Suprapubic skin (tissue), 4 donors: ENCODE measurements around the gene UXS1. TPM values are rescaled to one million over a fixed set of nuclear protein-coding genes. Genes with fewer than 3 reads are reported as not detected.

ENCODE experiments used
- DNase-seq, 2 donors: peaks; one replicate each; pipeline ENCODE4 v3.0.0-alpha.2; 2019; ENCODE audit warnings: low spot score in 2 of 2
- H3K27ac ChIP-seq: fragments of 200-600 bp; sonication (generic); one replicate; pipeline ENCODE4 v1.5.1; 2019
- H3K27me3 ChIP-seq: fragments of 200-600 bp; sonication (generic); one replicate; pipeline ENCODE4 v1.5.1; 2019
- H3K36me3 ChIP-seq: fragments of 200-600 bp; sonication (generic); one replicate; pipeline ENCODE4 v1.5.1; 2019
- H3K4me1 ChIP-seq: fragments of 200-600 bp; sonication (generic); one replicate; pipeline ENCODE4 v1.5.1; 2019
- H3K4me3 ChIP-seq: fragments of 200-600 bp; sonication (generic); one replicate; pipeline ENCODE4 v1.5.1; 2019; ENCODE audit warnings: mild to moderate bottlenecking
- H3K9me3 ChIP-seq: fragments of 200-600 bp; sonication (generic); one replicate; pipeline ENCODE4 v1.5.1; 2019
- EP300 ChIP-seq: sonication (generic); formaldehyde crosslinking; IDR thresholded peaks from one replicate; pipeline ENCODE4 v1.6.1; 2017; ENCODE audit warnings: antibody characterized with exemption
- POLR2A ChIP-seq, 2 donors: fragments of 450-650 bp; IDR thresholded peaks; one replicate each; pipeline ENCODE4 v1.6.1; 2017; ENCODE audit warnings: antibody characterized with exemption in 2 of 2, mild to moderate bottlenecking in 2 of 2, moderate library complexity in 2 of 2
- POLR2AphosphoS5 ChIP-seq, 3 donors: sonication (generic); formaldehyde crosslinking; IDR thresholded peaks; one replicate each; pipeline ENCODE4 v1.6.1; 2017; ENCODE audit warnings: antibody characterized with exemption in 3 of 3
- WGBS: methylation state at CpG from one replicate; pipeline ENCODE4 v1.1.5; 2018; 5-methylcytosine and 5-hydroxymethylcytosine counted together
- total RNA-seq, 4 donors: library from RNA; depleted of rRNA; stranded (reverse); fragments of >200 nt; gene quantifications; one replicate each; pipeline ENCODE4 v1.1.0, GENCODE V29; 2016
- TF ChIP-seq, protein P1 (sequence below), 2 donors: fragments of 200-600 bp in 1 of 2; fragments of 450-650 bp in 1 of 2; sonication (generic) in 1 of 2; IDR thresholded peaks; one replicate each; pipeline ENCODE4 v1.5.1; 2016 to 2019; ENCODE audit warnings: antibody characterized with exemption in 2 of 2, mild to moderate bottlenecking in 1 of 2, moderate library complexity in 1 of 2

UXS1 gene
- total RNA-seq, 4 donors from 2014 or later = 24.6 to 73.3 (median 58.7) TPM

GRCh38 chr2:106144621-106145331 lies 49.3 kb downstream of the UXS1 start:
- Histone ChIP-seq H3K36me3 (peaks cover 8% of the 10 kb centered on the region), H3K27me3 (no peaks in the 10 kb centered on the region), H3K27ac (no peak overlapping the region), H3K4me3 (no peak overlapping the region), H3K4me1 (no peaks in the 10 kb centered on the region), H3K9me3 (no peaks in the 10 kb centered on the region)
- no peak for DNase-seq
- no peak for TF ChIP-seq POLR2A (IDR thresholded peaks at IDR 0.05)
- TF ChIP-seq, protein P1, sequence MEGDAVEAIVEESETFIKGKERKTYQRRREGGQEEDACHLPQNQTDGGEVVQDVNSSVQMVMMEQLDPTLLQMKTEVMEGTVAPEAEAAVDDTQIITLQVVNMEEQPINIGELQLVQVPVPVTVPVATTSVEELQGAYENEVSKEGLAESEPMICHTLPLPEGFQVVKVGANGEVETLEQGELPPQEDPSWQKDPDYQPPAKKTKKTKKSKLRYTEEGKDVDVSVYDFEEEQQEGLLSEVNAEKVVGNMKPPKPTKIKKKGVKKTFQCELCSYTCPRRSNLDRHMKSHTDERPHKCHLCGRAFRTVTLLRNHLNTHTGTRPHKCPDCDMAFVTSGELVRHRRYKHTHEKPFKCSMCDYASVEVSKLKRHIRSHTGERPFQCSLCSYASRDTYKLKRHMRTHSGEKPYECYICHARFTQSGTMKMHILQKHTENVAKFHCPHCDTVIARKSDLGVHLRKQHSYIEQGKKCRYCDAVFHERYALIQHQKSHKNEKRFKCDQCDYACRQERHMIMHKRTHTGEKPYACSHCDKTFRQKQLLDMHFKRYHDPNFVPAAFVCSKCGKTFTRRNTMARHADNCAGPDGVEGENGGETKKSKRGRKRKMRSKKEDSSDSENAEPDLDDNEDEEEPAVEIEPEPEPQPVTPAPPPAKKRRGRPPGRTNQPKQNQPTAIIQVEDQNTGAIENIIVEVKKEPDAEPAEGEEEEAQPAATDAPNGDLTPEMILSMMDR (IDR thresholded peaks at IDR 0.05) = no peak
- TF ChIP-seq POLR2AphosphoS5 (IDR thresholded peaks at IDR 0.05) = no peak
- TF ChIP-seq EP300 = no peak
- WGBS = 90% methylated on average over 21 of the region's 21 CpGs

DNA sequence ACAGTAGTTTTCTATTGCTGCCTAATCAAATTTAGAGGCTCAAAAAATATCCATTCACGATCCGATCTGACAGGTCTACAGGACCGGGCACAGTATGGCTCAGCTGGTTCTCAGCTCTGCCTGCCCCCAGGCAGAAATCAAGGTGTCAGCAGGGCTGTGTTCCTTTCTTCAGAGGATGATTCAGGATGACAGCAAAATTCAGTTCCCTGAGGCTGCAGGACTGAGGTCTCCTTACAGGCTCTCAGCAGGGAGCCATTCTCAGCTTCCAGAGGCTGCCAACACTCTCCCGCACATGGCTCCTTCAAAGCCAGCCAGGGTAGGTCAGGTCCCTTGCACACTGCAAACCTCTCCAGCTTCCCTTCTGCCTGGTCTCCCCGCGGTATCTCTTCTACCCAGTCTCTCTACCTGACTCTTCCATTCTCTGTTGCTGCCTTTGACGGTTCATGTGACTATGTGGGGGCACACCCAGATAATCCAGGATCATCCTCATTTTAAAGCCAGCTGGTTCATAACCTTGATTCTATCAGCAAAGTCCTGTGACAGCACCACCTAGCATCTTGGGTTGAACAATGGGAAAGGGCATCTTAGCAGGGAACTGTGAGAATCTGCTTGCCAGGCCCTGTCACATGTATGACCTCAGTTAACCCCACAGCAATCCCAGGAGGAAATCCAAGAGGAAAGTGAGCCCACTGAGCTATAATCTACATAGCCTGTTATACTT lies 50.4 kb downstream of the UXS1 start:
- H3K4me1 ChIP-seq = no peaks in the 10 kb centered on the region
- DNase-seq = no peak
- 94% methylated on average over 7 of the region's 7 CpGs for WGBS
- H3K27ac ChIP-seq = no peak overlapping the region
- peaks cover 4% of the 10 kb centered on the region for H3K36me3 ChIP-seq
- H3K4me3 ChIP-seq = no peak overlapping the region
- TF ChIP-seq POLR2AphosphoS5 (IDR thresholded peaks at IDR 0.05) (no peak), POLR2A (IDR thresholded peaks at IDR 0.05) (no peak), EP300 (no peak)
- TF ChIP-seq, protein P1 (IDR thresholded peaks at IDR 0.05) = no peak
- H3K27me3 ChIP-seq = no peaks in the 10 kb centered on the region
- H3K9me3 ChIP-seq = no peaks in the 10 kb centered on the region

GRCh38 chr2:106142683-106143082 lies 51.4 kb downstream of the UXS1 start:
- no peak overlapping the region for H3K4me3 ChIP-seq
- no peaks in the 10 kb centered on the region for H3K4me1 ChIP-seq
- no peaks in the 10 kb centered on the region for H3K27me3 ChIP-seq
- H3K36me3 ChIP-seq = peaks cover 4% of the 10 kb centered on the region
- DNase-seq = no peak
- H3K9me3 ChIP-seq = no peaks in the 10 kb centered on the region
- no peak overlapping the region for H3K27ac ChIP-seq
- TF ChIP-seq, protein P1 (IDR thresholded peaks at IDR 0.05) = no peak
- TF ChIP-seq POLR2A (IDR thresholded peaks at IDR 0.05) (no peak), EP300 (no peak), POLR2AphosphoS5 (IDR thresholded peaks at IDR 0.05) (no peak)
- 78% methylated on average over 3 of the region's 3 CpGs for WGBS

DNA sequence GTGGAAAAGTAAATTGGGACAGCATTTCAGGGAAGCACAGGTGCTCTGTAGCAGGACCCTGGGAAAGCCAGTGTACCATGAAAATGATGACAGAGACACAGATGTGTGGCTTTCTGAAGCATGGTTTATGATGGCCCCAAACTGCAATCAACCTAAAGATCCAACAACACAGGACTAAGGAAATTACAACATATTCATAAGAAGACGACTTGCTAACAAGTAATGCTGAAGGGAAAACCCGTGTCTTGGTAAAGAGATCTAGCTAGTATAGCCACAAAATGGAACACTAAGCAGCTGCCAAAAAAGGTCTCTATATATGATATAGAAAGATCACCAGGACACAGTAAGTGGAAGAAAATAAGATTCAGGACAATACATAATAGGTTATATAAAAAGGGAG lies 53.2 kb downstream of the UXS1 start:
- Histone ChIP-seq H3K4me3 (no peak overlapping the region), H3K9me3 (no peaks in the 10 kb centered on the region), H3K36me3 (peaks cover 4% of the 10 kb centered on the region), H3K4me1 (no peaks in the 10 kb centered on the region), H3K27ac (no peak overlapping the region), H3K27me3 (no peaks in the 10 kb centered on the region)
- WGBS = 68% methylated on average over 2 of the region's 2 CpGs
- no peak for TF ChIP-seq POLR2A (IDR thresholded peaks at IDR 0.05)
- no peak for TF ChIP-seq POLR2AphosphoS5 (IDR thresholded peaks at IDR 0.05)
- TF ChIP-seq, protein P1 (IDR thresholded peaks at IDR 0.05) = no peak
- no peak for TF ChIP-seq EP300
- DNase-seq = no peak

DNA sequence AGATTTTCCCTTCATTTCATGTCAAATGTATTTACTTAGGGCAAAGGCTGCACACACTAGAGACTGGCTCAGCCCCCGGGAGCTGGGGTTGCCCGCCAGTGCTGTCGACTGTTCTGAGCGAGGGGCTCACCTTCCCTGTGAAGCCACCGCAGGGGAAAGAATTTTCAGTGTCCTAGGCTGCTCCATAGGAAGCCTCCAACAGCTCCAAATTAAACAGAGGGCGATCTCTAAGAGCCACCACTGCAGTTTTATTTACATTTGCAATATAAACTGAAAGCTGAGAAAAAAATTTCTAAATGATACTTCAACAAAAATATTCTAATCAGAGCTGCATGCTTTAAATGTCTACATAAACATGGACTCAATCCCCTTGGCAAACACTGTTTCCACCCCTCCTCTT lies 54.0 kb downstream of the UXS1 start:
- DNase-seq = no peak
- TF ChIP-seq, protein P1 (IDR thresholded peaks at IDR 0.05) = no peak
- TF ChIP-seq EP300 = no peak
- Histone ChIP-seq H3K9me3 (no peaks in the 10 kb centered on the region), H3K36me3 (peaks cover 2% of the 10 kb centered on the region), H3K4me1 (no peaks in the 10 kb centered on the region), H3K4me3 (no peak overlapping the region), H3K27me3 (no peaks in the 10 kb centered on the region), H3K27ac (no peak overlapping the region)
- WGBS = 96% methylated on average over 6 of the region's 6 CpGs
